ENCODE results near the gene METTL18.

METTL18 gene

GRCh38 chr1:169784102-169784501 is 10.6 kb downstream of the METTL18 start:
- DNase-seq, result no peak

DNA sequence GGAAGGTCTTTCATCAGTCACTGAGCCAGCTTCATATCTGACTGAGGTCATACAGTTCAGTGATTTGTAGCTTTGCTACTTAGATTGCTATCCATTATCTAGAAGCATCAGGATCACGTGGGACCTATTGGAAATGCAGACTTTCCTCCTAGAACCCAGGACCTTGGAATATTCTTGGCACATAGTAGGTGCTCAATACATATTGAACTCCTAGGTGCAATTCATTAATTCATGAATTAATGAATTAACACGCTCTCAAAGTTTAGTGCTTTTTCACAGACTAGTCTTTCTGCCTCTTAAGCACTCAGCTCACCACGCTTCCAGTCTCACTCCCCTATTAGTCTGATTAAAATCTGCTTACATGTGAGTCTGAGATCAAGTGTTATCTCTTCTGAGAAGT is 12.1 kb downstream of the METTL18 start:
- no peak for DNase-seq

DNA sequence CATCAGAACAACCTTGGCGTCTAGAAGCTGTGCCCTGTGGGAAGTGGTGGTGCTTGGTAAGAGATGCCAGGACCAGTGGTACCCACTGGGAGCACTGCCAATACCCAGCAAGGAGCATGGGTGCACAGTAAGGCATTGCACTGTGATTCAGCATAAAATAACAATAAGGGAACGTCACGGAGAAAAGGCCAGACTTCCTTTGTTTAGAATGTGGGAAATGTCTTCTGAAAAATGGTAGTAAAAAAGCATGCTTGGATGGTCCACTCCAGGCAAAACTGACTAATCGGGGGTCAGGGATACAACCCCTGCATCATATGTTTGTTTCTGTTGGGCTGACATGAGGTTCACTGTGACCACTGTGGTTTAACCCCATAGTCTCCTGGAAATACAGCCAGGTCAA is 14.7 kb downstream of the METTL18 start:
- no peak for DNase-seq

GRCh38 chr1:169779150-169779549 is 15.6 kb downstream of the METTL18 start:
- no peak for DNase-seq

- no peak for DNase-seq
These were observed 18.3 kb downstream of the METTL18 start for GRCh38 chr1:169776440-169776839.

- DNase-seq, result no peak
These were observed 26.5 kb downstream of the METTL18 start for GRCh38 chr1:169768161-169768560.

- DNase-seq, result no peak
These were observed 29.0 kb downstream of the METTL18 start for GRCh38 chr1:169765580-169766331.

DNA sequence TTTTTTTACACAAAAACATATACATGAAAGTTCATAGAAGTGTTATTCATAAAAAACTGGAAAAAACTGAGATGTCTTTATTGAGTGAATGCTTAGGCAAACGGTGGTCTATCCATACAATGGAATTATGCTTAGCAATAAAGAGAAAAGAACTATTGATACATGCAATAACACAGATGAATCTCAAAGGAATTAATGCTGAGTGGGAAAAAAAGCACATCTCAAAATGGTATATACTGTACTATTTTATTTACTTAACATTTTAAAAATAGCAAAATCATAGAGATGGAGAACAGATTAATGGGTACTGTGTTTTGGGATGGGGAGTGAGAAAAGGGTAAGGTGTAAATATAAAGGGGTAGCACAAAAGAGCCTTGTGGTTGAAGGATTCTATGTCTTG is 29.8 kb downstream of the METTL18 start:
- DNase-seq, result no peak

- no peak for DNase-seq
These were observed 32.0 kb downstream of the METTL18 start for GRCh38 chr1:169762699-169763098.

DNA sequence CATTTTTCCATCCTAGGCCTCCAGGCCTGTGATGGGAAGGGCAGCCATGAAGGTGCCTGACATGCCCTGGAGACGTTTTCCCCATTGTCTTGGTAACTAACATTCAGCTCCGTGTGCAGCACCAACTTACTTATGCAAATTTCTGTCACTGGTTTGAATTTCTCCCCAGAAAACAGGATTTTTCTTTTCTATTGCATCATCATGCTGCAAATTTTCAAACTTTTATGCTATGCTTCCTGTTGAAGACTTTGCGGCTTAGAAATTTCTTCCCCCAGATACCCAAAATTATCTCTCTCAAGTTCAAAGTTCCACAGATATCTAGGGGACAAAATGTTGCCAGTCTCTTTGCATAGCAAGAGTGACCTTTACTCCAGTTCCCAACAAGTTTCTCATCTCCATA is 35.7 kb downstream of the METTL18 start:
- no peak for DNase-seq

- DNase-seq, result no peak
These were observed 41.2 kb downstream of the METTL18 start for GRCh38 chr1:169753549-169753948.

DNA sequence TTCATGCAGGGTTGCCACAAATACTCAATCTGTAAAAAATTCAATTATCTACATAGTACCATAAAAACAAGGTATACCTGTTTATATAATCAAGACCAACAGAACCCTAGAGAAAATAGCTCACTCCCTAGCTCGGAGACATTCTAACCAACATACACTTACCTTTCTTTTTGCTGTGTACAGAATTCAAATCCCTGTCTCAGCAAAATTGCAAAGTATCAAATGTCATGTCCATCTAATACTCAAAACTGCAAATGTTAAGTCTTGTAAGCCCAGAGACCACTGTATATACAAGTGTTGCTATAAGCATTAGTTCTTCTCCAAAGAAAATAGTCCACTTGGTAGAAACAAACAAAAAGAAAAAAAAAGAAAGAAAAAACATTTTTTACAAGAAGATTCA is 44.7 kb downstream of the METTL18 start:
- DNase-seq, result no peak

DNA sequence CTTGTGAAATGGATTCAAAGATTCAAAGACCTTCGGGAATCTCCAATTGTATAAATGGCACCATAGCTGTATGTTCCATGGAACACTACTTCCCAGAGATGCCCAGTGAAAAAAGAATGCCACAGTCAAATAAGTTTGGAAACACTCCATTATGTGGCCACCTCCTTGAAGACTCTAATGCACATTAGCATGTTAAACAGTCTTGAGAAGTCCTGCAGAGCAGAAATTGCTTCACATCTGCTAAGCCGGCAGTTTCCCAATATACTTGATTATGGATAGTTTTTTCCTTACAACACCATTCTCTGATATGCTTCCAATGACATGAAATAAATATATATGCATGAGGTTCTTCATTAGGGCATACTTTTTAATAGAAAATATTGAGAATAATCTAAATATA is 48.2 kb downstream of the METTL18 start:
- no peak for DNase-seq

GRCh38 chr1:169745015-169745861 is 49.5 kb downstream of the METTL18 start:
- DNase-seq, result no peak
